GM15510 (cell line): Measurements from ENCODE around the gene BST1.

Experiments
- POLR2A ChIP-seq: IDR thresholded peaks from 3 replicates; pipeline ENCODE4 v1.6.1; 2011; ENCODE audit warnings: borderline replicate concordance; ENCODE audit not compliant: insufficient read length; ENCODE audit errors: extremely low read depth

Gene BST1

GRCh38 chr4:15766821-15767220 is 64.0 kb downstream of the BST1 start:
- no peak for TF ChIP-seq POLR2A

DNA sequence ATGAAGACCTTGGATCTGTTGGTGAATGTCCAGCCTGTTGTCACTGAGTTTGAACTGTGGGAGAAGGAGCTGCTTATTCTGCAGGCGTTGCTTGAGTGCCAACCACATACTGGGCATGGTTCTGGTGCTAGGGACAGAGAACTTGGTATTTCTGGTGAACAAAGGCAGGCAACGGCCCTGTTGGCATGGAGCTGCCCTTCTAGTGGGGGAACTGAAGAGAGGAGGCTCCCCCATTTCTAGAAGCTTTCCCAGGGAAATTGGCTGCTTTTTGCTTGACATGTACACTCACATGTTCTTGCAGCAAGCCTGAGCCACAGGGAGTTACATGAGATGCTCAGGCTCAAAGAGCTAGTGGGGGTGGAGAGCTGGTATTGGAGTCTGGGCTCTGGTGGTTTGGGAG is 66.3 kb downstream of the BST1 start:
- no peak for TF ChIP-seq POLR2A

- no peak for TF ChIP-seq POLR2A
Observed at GRCh38 chr4:15771216-15772058, 68.6 kb downstream of the BST1 start.

GRCh38 chr4:15774020-15774420 is 71.2 kb downstream of the BST1 start:
- no peak for TF ChIP-seq POLR2A

- TF ChIP-seq POLR2A: no peak
Observed at GRCh38 chr4:15776871-15777648, 74.2 kb downstream of the BST1 start.

DNA sequence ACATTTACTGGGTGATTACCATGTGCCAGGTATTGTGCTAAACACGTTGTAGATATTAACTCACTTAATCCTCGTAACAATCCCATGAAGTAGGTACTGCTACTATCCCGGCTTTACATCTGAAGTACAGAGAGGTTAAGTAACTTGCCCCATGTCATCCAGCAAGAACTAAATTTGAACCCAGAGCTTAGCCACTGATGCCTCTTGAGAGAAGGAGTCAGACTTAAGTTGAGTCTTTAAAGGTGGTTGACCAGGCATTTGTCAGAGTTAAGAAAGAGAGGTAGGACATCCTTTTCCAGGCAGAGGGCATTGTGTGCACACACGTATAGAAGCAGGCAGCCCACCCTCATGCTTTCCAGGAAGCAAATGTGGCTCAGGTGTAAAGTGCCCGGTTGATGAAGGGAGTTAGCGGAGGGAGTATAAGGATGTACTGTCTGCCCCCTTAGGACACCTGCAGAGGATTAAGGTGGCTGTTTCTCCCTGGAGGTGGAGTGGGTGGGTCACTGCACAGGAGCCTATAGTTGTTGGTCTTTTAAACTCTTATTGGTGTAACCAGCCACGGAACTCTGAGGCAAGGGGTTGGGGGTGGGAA is 74.9 kb downstream of the BST1 start:
- no peak for TF ChIP-seq POLR2A

DNA sequence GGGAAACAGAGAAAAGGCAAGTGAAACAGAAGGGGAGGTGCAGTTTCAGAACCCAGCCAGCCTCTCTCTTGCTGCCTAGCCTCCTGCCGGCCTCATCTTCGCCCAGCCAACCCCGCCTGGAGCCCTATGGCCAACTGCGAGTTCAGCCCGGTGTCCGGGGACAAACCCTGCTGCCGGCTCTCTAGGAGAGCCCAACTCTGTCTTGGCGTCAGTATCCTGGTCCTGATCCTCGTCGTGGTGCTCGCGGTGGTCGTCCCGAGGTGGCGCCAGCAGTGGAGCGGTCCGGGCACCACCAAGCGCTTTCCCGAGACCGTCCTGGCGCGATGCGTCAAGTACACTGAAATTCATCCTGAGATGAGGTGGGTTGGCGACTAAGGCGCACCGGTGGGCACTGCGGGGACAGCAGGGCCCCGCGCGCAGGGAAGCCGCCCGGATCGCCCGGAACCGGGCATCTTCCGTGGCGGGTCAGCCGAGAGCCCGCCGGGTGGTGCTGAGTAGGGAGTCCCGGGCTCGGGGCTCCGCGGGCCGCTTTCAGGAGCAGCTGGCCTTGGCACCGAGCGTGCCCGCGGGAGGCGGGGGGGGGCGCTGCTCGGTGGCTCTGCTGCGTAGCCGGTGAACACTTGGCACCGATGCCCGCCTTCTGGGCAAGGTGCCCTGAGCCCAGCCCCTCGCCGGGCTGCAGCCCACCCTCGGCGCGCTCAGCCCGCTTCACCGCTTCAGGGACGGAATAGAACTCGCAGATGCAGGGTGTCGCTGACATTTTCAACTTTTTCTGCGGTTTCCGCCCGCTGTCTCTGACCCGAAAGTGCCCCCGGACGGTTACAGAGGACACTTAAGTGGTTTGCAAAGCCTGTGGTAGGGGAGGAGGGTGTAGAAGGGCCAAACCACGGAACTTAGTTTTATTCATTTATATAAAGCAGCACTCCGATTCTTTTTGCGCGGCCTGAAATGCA is 75.7 kb downstream of the BST1 start, which contains the start of gene CD38:
Gene CD38 (plus strand): TSS at position 40 of the 953 bp plus-strand sequence. CDS start 87 bp downstream, at position 127.
- peak; percentile 66 for TF ChIP-seq POLR2A

GRCh38 chr4:15779306-15779705 is 76.4 kb downstream of the BST1 start:
- no peak for TF ChIP-seq POLR2A

- TF ChIP-seq POLR2A: no peak
Observed at GRCh38 chr4:15779809-15780208, 76.9 kb downstream of the BST1 start.

GRCh38 chr4:15781427-15782095 is 78.7 kb downstream of the BST1 start:
- TF ChIP-seq POLR2A: no peak
